Measurements from ENCODE around the gene SERINC3. TPM values are rescaled to one million over a fixed set of nuclear protein-coding genes. Genes with fewer than 3 reads are reported as not detected.

SERINC3 gene
- polyA plus RNA-seq, 1 donor from 2014 or later, result 64.5 TPM

DNA sequence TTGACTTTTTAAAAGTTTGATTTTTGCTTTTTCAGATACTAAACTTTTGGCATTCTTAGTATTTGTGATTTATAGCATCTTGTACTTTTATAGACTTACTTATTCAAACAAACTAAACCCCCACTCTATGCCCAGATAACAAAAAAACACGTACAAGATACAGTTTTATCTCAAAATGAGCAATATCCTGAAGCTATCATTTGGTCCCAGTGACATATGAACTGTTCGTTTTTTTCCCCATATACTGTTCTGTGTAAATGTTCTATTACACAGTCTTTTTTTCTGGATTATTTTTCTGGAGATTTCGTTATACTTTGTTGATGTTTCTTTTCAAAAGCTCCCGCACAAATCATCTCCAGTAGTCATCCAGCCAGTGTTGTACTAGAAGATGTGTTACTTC lies 27.3 kb upstream of the SERINC3 start:
- Histone ChIP-seq H3K79me2 (replicated peaks; ENCODE audit: insufficient read depth, low read length) (peaks cover 9% of the 10 kb centered on the region), H3K36me3 (ENCODE audit: insufficient read depth, low read length) (no peaks in the 10 kb centered on the region)

GRCh38 chr20:44547419-44547818 lies 25.5 kb upstream of the SERINC3 start:
- Histone ChIP-seq H4K20me1 (ENCODE audit: insufficient read depth) (no peaks in the 10 kb centered on the region), H3K36me3 (ENCODE audit: insufficient read depth, low read length) (no peaks in the 10 kb centered on the region), H3K9ac (ENCODE audit: low read length) (no peak overlapping the region), H3K27ac (ENCODE audit: low read length) (no peak overlapping the region), H3K4me3 (ENCODE audit: low read length) (no peak overlapping the region), H3K27me3 (ENCODE audit: insufficient read depth, low read depth, low read length) (no peaks in the 10 kb centered on the region), H3K4me2 (ENCODE audit: low read length) (no peak overlapping the region), H3F3A (ENCODE audit: insufficient read depth, low read length, poor library complexity, severe bottlenecking) (no peaks in the 10 kb centered on the region), H3K9me3 (ENCODE audit: low read length) (no peaks in the 10 kb centered on the region), H2AFZ (ENCODE audit: low read depth, low read length) (no peak overlapping the region), H3K79me2 (replicated peaks; ENCODE audit: insufficient read depth, low read length) (peaks cover 12% of the 10 kb centered on the region), H3K9me2 (ENCODE audit: insufficient read depth, low read length) (no peaks in the 10 kb centered on the region)
- TF ChIP-seq MXI1 (conservative IDR thresholded peaks at IDR 0.05; ENCODE audit: poor library complexity, severe bottlenecking), result no peak
- no peak for TF ChIP-seq RAD21 (conservative IDR thresholded peaks at IDR 0.05)
- no peak for TF ChIP-seq POLR2AphosphoS5 (IDR thresholded peaks at IDR 0.05)
- TF ChIP-seq, protein P1, sequence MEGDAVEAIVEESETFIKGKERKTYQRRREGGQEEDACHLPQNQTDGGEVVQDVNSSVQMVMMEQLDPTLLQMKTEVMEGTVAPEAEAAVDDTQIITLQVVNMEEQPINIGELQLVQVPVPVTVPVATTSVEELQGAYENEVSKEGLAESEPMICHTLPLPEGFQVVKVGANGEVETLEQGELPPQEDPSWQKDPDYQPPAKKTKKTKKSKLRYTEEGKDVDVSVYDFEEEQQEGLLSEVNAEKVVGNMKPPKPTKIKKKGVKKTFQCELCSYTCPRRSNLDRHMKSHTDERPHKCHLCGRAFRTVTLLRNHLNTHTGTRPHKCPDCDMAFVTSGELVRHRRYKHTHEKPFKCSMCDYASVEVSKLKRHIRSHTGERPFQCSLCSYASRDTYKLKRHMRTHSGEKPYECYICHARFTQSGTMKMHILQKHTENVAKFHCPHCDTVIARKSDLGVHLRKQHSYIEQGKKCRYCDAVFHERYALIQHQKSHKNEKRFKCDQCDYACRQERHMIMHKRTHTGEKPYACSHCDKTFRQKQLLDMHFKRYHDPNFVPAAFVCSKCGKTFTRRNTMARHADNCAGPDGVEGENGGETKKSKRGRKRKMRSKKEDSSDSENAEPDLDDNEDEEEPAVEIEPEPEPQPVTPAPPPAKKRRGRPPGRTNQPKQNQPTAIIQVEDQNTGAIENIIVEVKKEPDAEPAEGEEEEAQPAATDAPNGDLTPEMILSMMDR (IDR thresholded peaks at IDR 0.05; ENCODE audit: poor library complexity, severe bottlenecking), result no peak
- TF ChIP-seq, protein P2, sequence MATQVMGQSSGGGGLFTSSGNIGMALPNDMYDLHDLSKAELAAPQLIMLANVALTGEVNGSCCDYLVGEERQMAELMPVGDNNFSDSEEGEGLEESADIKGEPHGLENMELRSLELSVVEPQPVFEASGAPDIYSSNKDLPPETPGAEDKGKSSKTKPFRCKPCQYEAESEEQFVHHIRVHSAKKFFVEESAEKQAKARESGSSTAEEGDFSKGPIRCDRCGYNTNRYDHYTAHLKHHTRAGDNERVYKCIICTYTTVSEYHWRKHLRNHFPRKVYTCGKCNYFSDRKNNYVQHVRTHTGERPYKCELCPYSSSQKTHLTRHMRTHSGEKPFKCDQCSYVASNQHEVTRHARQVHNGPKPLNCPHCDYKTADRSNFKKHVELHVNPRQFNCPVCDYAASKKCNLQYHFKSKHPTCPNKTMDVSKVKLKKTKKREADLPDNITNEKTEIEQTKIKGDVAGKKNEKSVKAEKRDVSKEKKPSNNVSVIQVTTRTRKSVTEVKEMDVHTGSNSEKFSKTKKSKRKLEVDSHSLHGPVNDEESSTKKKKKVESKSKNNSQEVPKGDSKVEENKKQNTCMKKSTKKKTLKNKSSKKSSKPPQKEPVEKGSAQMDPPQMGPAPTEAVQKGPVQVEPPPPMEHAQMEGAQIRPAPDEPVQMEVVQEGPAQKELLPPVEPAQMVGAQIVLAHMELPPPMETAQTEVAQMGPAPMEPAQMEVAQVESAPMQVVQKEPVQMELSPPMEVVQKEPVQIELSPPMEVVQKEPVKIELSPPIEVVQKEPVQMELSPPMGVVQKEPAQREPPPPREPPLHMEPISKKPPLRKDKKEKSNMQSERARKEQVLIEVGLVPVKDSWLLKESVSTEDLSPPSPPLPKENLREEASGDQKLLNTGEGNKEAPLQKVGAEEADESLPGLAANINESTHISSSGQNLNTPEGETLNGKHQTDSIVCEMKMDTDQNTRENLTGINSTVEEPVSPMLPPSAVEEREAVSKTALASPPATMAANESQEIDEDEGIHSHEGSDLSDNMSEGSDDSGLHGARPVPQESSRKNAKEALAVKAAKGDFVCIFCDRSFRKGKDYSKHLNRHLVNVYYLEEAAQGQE (IDR thresholded peaks at IDR 0.05; ENCODE audit: borderline replicate concordance), result no peak
- TF ChIP-seq EZH2 (IDR thresholded peaks at IDR 0.05; ENCODE audit: borderline replicate concordance, insufficient read depth, low read length, poor library complexity, severe bottlenecking), result no peak
- TF ChIP-seq TAF1 (IDR thresholded peaks at IDR 0.05; ENCODE audit: low read depth), result no peak
- no peak for TF ChIP-seq SMC3 (conservative IDR thresholded peaks at IDR 0.05; ENCODE audit: poor library complexity)
- no peak for TF ChIP-seq EP300 (conservative IDR thresholded peaks at IDR 0.05; ENCODE audit: poor library complexity, severe bottlenecking)

More for the DNA sequence above, 27.3 kb upstream of the SERINC3 start:
- Histone ChIP-seq H2AFZ (ENCODE audit: low read depth, low read length) (no peak overlapping the region), H3K4me3 (ENCODE audit: low read length) (no peak overlapping the region), H3K27ac (ENCODE audit: low read length) (no peak overlapping the region), H3K9me2 (ENCODE audit: insufficient read depth, low read length) (no peaks in the 10 kb centered on the region), H3K9me3 (ENCODE audit: low read length) (no peaks in the 10 kb centered on the region), H3K27me3 (ENCODE audit: insufficient read depth, low read depth, low read length) (no peaks in the 10 kb centered on the region), H3K9ac (ENCODE audit: low read length) (no peak overlapping the region), H4K20me1 (ENCODE audit: insufficient read depth) (no peaks in the 10 kb centered on the region), H3F3A (ENCODE audit: insufficient read depth, low read length, poor library complexity, severe bottlenecking) (no peaks in the 10 kb centered on the region), H3K4me2 (ENCODE audit: low read length) (no peak overlapping the region)
- TF ChIP-seq MXI1 (conservative IDR thresholded peaks at IDR 0.05; ENCODE audit: poor library complexity, severe bottlenecking), result no peak

DNA sequence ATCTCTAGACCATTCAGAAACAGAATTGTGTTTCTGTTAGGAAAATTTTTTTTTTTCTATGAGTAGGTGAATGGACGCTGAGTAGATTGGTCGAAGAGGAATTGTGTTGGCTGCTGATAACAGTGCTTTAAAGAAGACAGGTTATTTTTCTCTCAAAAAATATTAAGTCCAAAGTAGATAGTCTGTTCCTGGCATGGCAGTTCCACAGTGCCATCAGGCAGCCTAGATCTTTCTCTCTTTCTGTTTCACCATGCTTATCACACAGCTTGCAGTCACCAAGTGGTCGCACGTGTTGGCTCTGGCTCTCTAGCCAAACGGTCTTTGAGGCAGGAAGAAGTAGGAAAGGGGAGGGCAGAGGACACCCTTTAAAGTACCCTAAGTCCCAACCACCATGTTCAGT lies 22.4 kb upstream of the SERINC3 start:
- H3K9me2 ChIP-seq (ENCODE audit: insufficient read depth, low read length), result no peaks in the 10 kb centered on the region
- TF ChIP-seq, protein P2 (IDR thresholded peaks at IDR 0.05; ENCODE audit: borderline replicate concordance), result no peak
- no peak for TF ChIP-seq RAD21 (conservative IDR thresholded peaks at IDR 0.05)
- TF ChIP-seq TAF1 (IDR thresholded peaks at IDR 0.05; ENCODE audit: low read depth), result no peak
- TF ChIP-seq EZH2 (IDR thresholded peaks at IDR 0.05; ENCODE audit: borderline replicate concordance, insufficient read depth, low read length, poor library complexity, severe bottlenecking), result no peak
- TF ChIP-seq, protein P1 (IDR thresholded peaks at IDR 0.05; ENCODE audit: poor library complexity, severe bottlenecking), result no peak
- no peak for TF ChIP-seq POLR2AphosphoS5 (IDR thresholded peaks at IDR 0.05)
- TF ChIP-seq EP300 (conservative IDR thresholded peaks at IDR 0.05; ENCODE audit: poor library complexity, severe bottlenecking), result no peak
- no peak for TF ChIP-seq MXI1 (conservative IDR thresholded peaks at IDR 0.05; ENCODE audit: poor library complexity, severe bottlenecking)
- no peak for TF ChIP-seq SMC3 (conservative IDR thresholded peaks at IDR 0.05; ENCODE audit: poor library complexity)
- no peaks in the 10 kb centered on the region for H3K36me3 ChIP-seq (ENCODE audit: insufficient read depth, low read length)
- H3F3A ChIP-seq (ENCODE audit: insufficient read depth, low read length, poor library complexity, severe bottlenecking), result no peaks in the 10 kb centered on the region
- H4K20me1 ChIP-seq (ENCODE audit: insufficient read depth), result no peaks in the 10 kb centered on the region
- H3K4me2 ChIP-seq (ENCODE audit: low read length), result no peak overlapping the region
- H3K9ac ChIP-seq (ENCODE audit: low read length), result no peak overlapping the region
- no peak overlapping the region for H2AFZ ChIP-seq (ENCODE audit: low read depth, low read length)
- H3K4me3 ChIP-seq (ENCODE audit: low read length), result no peak overlapping the region
- peaks cover 17% of the 10 kb centered on the region for H3K79me2 ChIP-seq (replicated peaks; ENCODE audit: insufficient read depth, low read length)
- no peak overlapping the region for H3K27ac ChIP-seq (ENCODE audit: low read length)
- no peaks in the 10 kb centered on the region for H3K27me3 ChIP-seq (ENCODE audit: insufficient read depth, low read depth, low read length)
- no peaks in the 10 kb centered on the region for H3K9me3 ChIP-seq (ENCODE audit: low read length)

All from neural cell (in vitro differentiated cells).